GM13976 (cell line): ENCODE data around the gene ULK1.

Source experiments
- DNase-seq: peaks from one replicate; pipeline ENCODE4 v3.0.0; 2012; ENCODE audit warnings: low spot score
- CTCF ChIP-seq: IDR thresholded peaks from 2 replicates; pipeline ENCODE4 v1.5.1; 2012; ENCODE audit warnings: borderline replicate concordance, mild to moderate bottlenecking; ENCODE audit not compliant: insufficient read depth; ENCODE audit errors: extremely low read depth, missing control alignments, control extremely low read depth
- in situ Hi-C: fragments of 300-500 bp; cut with MboI; formaldehyde crosslinking; loops from one replicate; pipeline ENCODE4 v1.12.0; 2022; ENCODE audit warnings: low sequenced_read_pairs, mixed read lengths, inconsistent platforms; ENCODE audit not compliant: unreplicated experiment

The ULK1 gene

DNA sequence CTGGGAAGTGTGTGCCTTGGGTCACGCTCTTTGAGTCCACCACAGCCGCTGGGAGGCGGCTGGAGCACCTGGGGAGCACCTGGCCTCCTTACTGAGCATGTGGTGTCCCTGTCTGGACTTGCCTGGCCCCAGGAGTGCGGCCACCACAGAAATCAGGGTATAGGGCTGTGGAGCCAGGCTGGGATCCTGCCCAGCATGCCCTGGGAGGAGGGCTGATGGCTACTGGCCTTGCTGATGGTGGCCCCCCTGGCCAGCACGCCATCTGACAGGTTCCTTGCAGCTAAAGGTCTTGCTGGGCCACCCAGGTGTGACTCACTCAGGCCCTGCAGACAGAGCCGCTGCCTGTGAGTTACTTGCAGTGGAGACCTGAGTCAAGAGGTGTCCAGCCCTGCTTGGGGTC is 6.0 kb downstream of the ULK1 start:
- in situ Hi-C loops: no loop called here
- DNase-seq: no peak
- no peak for TF ChIP-seq CTCF

- DNase-seq: no peak
- in situ Hi-C loops: no loop called here
Observed at GRCh38 chr12:131901431-131902331, 7.3 kb downstream of the ULK1 start.

DNA sequence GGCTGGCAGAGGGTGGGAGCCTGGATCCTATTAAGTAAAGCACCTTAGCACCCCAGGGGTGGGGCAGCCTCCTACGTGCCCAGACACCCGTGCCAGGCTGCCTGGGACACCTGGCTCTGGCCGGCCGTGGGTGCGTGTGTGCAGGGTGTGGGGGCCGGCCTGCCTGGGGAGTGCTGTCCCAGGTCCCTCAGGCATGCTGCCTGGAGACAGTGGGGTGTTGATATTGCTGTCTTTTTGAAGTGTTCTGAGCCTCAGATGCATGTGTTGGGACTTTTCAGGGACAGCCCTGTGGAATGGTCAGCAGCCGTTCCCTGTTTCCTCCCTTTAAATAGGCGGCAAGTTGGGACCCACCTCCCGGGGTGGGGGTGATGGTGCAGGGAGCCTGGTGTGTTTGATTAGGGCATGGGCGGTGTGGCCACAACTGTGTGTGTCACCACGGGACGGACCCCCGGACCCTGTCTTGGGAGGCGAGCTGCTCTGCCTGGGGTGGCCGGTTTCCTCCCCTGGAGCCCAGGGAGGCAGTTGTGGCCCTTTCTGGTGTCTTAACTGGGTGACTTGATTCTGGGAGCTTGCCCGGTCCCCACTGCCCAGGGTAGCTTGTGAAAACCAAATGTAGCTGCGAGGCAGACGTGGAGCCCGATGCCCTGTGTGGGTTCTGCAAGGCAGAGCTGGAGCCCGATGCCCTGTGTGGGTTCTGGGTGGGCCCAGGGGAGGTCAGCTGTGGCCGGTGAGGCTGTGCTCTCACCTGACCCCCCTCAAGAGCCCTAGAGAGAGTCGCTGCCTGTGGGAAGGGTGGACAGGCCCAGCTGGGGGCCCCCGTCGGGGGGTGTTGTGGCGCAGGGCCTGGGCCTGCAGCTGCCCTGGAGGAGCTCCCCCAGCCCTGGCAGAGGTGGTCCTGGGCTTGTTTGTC is 8.2 kb downstream of the ULK1 start:
- DNase-seq: no peak
- TF ChIP-seq CTCF: no peak
- in situ Hi-C loops: no loop called here

More at GRCh38 chr12:131901431-131902331, 7.3 kb downstream of the ULK1 start:
- TF ChIP-seq CTCF: no peak

- in situ Hi-C loops: no loop called here
- no peak for DNase-seq
- no peak for TF ChIP-seq CTCF
Observed at GRCh38 chr12:131903270-131904255, 9.1 kb downstream of the ULK1 start.

DNA sequence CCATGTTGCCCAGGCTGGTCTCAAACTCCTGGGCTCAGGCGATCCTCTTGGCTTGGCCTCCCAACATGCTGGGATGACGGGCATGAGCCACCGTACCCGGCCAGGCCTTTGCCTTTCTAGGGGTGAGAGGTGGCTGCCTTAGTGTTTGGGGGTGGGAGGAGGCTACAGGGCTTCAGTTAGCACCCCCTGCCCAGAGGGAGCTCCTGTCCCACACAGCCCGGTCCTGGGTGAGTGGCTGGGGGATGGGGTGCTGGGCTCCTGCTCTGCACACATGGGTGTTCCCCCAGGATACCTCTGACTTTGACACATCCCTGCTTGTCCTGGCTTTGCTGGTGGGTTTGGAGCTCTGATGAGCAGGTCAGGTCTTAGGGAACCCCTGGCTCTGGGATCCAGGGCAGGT is 9.9 kb downstream of the ULK1 start:
- in situ Hi-C loops: no loop called here
- no peak for TF ChIP-seq CTCF

More for the DNA sequence above, 9.9 kb downstream of the ULK1 start:
- DNase-seq: no peak
